Ovary (tissue), 9 donors: ENCODE results near the gene NPAS4. TPM values are rescaled to one million over a fixed set of nuclear protein-coding genes. Genes with fewer than 3 reads are reported as not detected.
"Not testable (repeated sequence)": the region's sequence is repeated elsewhere in the genome, so short reads cannot be mapped to it uniquely, and the experiment has no call there.

Source experiments
- DNase-seq, 5 donors: peaks; one replicate each; pipeline ENCODE4 v3.0.0-alpha.2; 2019 to 2020
- H3K27ac ChIP-seq, 2 donors: fragments of 200-600 bp; one replicate each; pipeline versions ENCODE4 v1.5.1 to v1.8.0; 2019 to 2022
- H3K27me3 ChIP-seq: fragments of 200-600 bp; one replicate; pipeline ENCODE4 v1.8.0; 2022
- H3K36me3 ChIP-seq: fragments of 200-600 bp; sonication (generic); one replicate; pipeline ENCODE4 v1.5.1; 2019
- H3K4me1 ChIP-seq: one replicate; pipeline ENCODE4 v1.8.1; 2013; ENCODE audit warnings: mild to moderate bottlenecking, moderate library complexity; ENCODE audit not compliant: insufficient read depth
- H3K4me3 ChIP-seq: fragments of 200-600 bp; sonication (generic); one replicate; pipeline ENCODE4 v1.5.1; 2017
- H3K9me3 ChIP-seq, 2 donors: fragments of 200-600 bp in 1 of 2; sonication (generic) in 1 of 2; one replicate each; pipeline versions ENCODE4 v1.5.1 to v1.8.1; 2013 to 2019; ENCODE audit warnings: mild to moderate bottlenecking in 1 of 2, moderate library complexity in 1 of 2
- EP300 ChIP-seq: sonication (generic); formaldehyde crosslinking; IDR thresholded peaks from one replicate; pipeline ENCODE4 v1.6.1; 2017; ENCODE audit warnings: antibody characterized with exemption
- POLR2A ChIP-seq: fragments of 450-650 bp; IDR thresholded peaks from one replicate; pipeline ENCODE4 v1.6.1; 2017; ENCODE audit warnings: antibody characterized with exemption, mild to moderate bottlenecking, moderate library complexity
- WGBS, 3 donors: extraction: QIAGEN DNeasy Blood & Tissue Kit in 1 of 3; methylation state at CpG; one replicate each; pipeline versions ENCODE4 v1.1.5 to v1.1.7; 2013 to 2017; 5-methylcytosine and 5-hydroxymethylcytosine counted together
- intact Hi-C, 4 donors: fragments of 100-400 bp; cut with DNase I; formaldehyde crosslinking; loops; one replicate each; pipeline versions ENCODE4 v1.11.0 to v1.15.1; 2022 to 2023
- polyA plus RNA-seq, 2 donors: library from polyadenylated mRNA; stranded (reverse); fragments of 200-250 nt in 1 of 2; fragments of 350-450 nt in 1 of 2; fragmentation: Illumina TruSeq in 1 of 2; extraction: RNeasy Lipid Tissue Mini Kit (QIAGEN cat#74804) in 1 of 2; gene quantifications; one replicate each; pipeline ENCODE4 v1.2.3, GENCODE V29; 2013 to 2014
- total RNA-seq, 7 donors: library from RNA; depleted of rRNA in 2 of 7; stranded (reverse); fragments of >200 nt in 2 of 7; fragmentation: NEBNext Ultra II Directional in 3 of 7; extraction: Animal tissue kit (Norgen Biotek cat#: 25700) in 3 of 7; gene quantifications; one replicate each; pipeline versions ENCODE4 v1.1.0 to v1.2.4, GENCODE V29; 2016 to 2023
- TF ChIP-seq, protein P1 (sequence below), 3 donors: fragments of 450-650 bp in 2 of 3; fragments of 200-600 bp in 1 of 3; IDR thresholded peaks; one replicate each; pipeline versions ENCODE4 v1.5.1 to v1.8.0; 2016 to 2022; ENCODE audit warnings: antibody characterized with exemption in 3 of 3, mild to moderate bottlenecking in 1 of 3
- donor health status: DM: no; HTN: no; CAD: no; lungs with moderate emphysema.
- donor health status: DM: no; HTN: no; CAD: no.
- donor health status: Bipolar disorder and iron deficiency.
- donor health status: DM: yes; HTN: yes; CAD: no.
- donor health status: DM: no; HTN: no; CAD: no.
- donor health status: DM: yes; HTN: yes; CAD: no.

NPAS4 gene
- total and polyA plus RNA-seq, 9 donors = 0.07 to 3.3 (median 0.32) TPM; not detected in 2

DNA sequence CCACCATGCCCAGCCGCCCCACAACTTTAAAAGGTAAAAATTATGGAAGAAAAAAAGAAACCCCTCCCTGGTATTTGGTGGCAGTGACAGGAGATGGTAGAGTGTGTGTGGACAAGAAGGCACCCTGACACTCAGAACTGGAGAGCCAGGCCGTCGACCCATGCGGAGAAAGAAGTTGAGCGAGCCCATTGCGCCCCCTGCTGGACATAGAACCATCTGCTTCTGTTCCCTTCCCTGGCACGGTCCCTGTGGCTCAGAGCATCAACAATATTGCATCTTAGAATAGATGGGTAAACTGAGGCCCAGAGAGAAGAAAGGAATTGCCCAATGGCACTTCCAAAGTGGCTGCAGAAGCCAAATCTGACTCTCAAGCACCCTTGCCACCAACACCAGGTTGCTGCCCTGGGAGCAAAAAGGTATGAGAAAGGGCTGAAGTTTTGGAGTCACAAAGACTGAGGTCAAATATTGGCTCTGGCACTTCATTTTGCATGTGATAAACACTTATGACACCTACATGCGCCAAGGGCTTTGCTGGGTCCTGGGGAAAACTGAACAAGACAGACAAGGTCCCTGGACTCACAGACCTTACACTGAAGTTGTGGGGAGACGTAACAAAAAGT, 9.3 kb downstream of the NPAS4 start:
- no peaks in the 10 kb centered on the region for H3K9me3 ChIP-seq
- no peak overlapping the region for H3K4me3 ChIP-seq
- TF ChIP-seq EP300 = no peak
- TF ChIP-seq, protein P1, sequence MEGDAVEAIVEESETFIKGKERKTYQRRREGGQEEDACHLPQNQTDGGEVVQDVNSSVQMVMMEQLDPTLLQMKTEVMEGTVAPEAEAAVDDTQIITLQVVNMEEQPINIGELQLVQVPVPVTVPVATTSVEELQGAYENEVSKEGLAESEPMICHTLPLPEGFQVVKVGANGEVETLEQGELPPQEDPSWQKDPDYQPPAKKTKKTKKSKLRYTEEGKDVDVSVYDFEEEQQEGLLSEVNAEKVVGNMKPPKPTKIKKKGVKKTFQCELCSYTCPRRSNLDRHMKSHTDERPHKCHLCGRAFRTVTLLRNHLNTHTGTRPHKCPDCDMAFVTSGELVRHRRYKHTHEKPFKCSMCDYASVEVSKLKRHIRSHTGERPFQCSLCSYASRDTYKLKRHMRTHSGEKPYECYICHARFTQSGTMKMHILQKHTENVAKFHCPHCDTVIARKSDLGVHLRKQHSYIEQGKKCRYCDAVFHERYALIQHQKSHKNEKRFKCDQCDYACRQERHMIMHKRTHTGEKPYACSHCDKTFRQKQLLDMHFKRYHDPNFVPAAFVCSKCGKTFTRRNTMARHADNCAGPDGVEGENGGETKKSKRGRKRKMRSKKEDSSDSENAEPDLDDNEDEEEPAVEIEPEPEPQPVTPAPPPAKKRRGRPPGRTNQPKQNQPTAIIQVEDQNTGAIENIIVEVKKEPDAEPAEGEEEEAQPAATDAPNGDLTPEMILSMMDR (IDR thresholded peaks at IDR 0.05) = peak in 2 of 3 donors; percentile 43
- no peaks in the 10 kb centered on the region for H3K36me3 ChIP-seq
- no peaks in the 10 kb centered on the region for H3K4me1 ChIP-seq
- DNase-seq = peak; percentile 46 to 74 (median 66)
- H3K27ac ChIP-seq = no peak overlapping the region
- intact Hi-C loops = no loop called here
- WGBS, 3 donors = 27 to 29% (median 28%) methylated on average over 9 of the region's 9 CpGs
- H3K27me3 ChIP-seq = no peaks in the 10 kb centered on the region

DNA sequence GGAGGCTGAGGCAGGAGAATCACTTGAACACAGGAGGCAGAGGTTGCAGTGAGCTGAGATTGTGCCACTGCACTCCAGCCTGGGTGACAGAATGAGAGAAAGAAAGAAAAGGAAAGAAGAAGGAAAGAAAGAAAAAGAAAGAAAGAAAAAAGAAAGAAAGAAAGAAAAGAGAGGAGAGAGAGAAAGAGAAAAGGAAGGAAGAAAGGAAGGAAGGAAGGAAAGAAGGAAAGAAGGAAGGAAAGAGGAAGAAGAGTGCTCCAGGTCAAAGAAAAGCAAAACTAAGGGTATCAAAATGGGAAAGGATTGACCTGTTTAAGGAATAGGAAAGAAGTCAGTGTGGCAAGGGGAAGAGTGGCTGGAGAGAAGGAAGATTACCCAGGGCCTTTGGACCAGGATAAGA, 10.5 kb downstream of the NPAS4 start:
- intact Hi-C loops = not testable (repeated sequence)

DNA sequence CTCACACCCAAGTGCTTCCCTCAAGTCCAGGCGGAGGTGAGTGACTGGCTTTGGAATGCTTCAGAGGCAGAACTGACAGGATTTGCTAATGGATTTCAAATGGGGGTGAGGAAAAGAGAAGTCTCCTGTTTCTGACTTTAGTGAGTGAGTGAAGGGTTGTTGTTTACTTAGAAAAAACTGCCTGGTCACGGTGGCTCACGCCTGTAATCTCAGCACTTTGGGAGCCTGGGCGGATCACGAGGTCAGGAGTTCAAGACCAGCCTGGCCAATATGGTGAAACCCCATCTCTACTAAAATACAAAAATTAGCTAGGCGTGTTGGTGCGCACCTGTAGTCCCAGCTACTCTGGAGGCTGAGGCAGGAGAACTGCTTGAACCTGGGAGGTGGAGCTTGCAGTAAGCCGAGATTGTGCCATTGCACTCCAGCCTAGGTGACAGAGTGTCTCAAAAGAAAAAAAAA, 11.1 kb downstream of the NPAS4 start:
- DNase-seq, H3K9me3 ChIP-seq, H3K4me3 ChIP-seq, intact Hi-C loops, H3K27ac ChIP-seq, H3K36me3 ChIP-seq, H3K27me3 ChIP-seq, H3K4me1 ChIP-seq: not testable (repeated sequence)
- 79 to 83% (median 80%) methylated on average over 8 of the region's 8 CpGs for WGBS, 3 donors

More for the DNA sequence above, 10.5 kb downstream of the NPAS4 start:
- not testable (repeated sequence) for H3K4me3 ChIP-seq, H3K36me3 ChIP-seq, DNase-seq, H3K27me3 ChIP-seq, H3K4me1 ChIP-seq, H3K9me3 ChIP-seq, H3K27ac ChIP-seq

DNA sequence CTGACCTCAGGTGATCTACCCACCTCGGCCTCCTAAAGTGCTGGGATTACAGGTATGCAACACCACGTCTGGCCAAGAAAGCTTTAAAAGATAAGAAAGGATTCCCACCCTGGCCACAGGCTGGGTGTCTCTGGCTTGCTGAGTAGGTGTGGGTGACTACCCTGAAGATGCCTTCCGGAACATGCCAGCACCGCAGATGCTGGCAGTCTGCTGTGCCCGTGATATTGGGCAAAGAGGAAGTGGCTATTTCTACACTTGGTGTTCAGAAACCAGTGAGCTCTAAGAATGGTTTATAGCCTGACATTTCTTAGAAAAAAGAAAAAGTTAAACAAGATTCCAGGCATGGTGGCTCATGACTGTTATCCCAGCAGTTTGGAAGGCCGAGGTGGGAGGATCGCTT, 11.8 kb downstream of the NPAS4 start:
- H3K4me1 ChIP-seq = no peaks in the 10 kb centered on the region
- H3K4me3 ChIP-seq = no peak overlapping the region
- intact Hi-C loops = no loop called here
- DNase-seq = no peak
- 89 to 94% (median 90%) methylated on average over 7 of the region's 7 CpGs for WGBS, 3 donors
- no peaks in the 10 kb centered on the region for H3K27me3 ChIP-seq
- H3K27ac ChIP-seq = no peak overlapping the region
- no peaks in the 10 kb centered on the region for H3K9me3 ChIP-seq
- no peaks in the 10 kb centered on the region for H3K36me3 ChIP-seq
- TF ChIP-seq, protein P1 (IDR thresholded peaks at IDR 0.05) = no peak
- TF ChIP-seq POLR2A (no peak), EP300 (no peak)

DNA sequence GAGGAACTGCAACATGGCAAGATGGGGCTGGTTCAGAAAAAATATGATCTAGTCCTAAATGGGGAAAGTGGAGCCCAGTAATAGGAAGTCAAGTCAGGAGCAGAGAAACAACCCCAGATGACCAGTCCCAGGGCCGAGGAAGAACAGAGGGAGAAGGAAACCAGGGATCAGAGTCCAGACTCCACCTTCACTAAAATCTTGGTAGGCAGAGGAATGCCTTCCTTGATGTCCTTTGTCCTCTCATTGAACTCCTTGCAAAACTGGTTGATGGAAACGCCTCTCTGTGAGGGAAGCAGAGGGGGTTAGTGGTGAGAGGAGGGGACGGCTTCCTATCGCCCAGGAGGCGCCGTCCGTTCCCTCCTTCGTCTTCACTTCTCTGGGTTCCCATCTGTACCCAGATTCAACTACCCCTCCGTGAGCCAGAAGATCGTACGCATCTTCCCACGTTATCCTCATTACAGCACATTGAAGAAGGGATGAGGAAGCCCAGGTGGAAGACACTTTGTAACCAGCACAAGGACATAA, 17.2 kb downstream of the NPAS4 start:
- Histone ChIP-seq H3K4me3 (peak overlapping the region; percentile 58), H3K27me3 (no peaks in the 10 kb centered on the region), H3K27ac (peak overlapping the region; percentile 86 to 90), H3K36me3 (no peaks in the 10 kb centered on the region), H3K9me3 (no peaks in the 10 kb centered on the region), H3K4me1 (peaks cover 5% of the 10 kb centered on the region)
- 3 to 6% (median 6%) methylated on average over 12 of the region's 12 CpGs for WGBS, 3 donors
- TF ChIP-seq EP300 (no peak), POLR2A (no peak)
- TF ChIP-seq, protein P1 (IDR thresholded peaks at IDR 0.05) = no peak
- no peak for DNase-seq
- intact Hi-C loops = loop anchor here in 1 of 4 donors (2.0 kb wide), 1 partner anchor 29 kb away; no protein-coding TSS in a partner anchor
